Activated CD4-positive, CD25-positive, alpha-beta regulatory T cell treated with anti-CD3 and anti-CD28 coated beads, Interleukin-2, amount 50 U/mL, for 24 hours (primary cell): ENCODE data around the gene IKBIP.
"Not testable (repeated sequence)": the region's sequence is repeated elsewhere in the genome, so short reads cannot be mapped to it uniquely, and the experiment has no call there.

Experiments used
- ATAC-seq, 2 donors: fragments of 150-1000 bp; cut with Tn5 transposase; one replicate each; pipeline ENCODE4 v1.10.0; 2021; ENCODE audit warnings: mild to moderate bottlenecking in 1 of 2, moderate library complexity in 1 of 2

The IKBIP gene

DNA sequence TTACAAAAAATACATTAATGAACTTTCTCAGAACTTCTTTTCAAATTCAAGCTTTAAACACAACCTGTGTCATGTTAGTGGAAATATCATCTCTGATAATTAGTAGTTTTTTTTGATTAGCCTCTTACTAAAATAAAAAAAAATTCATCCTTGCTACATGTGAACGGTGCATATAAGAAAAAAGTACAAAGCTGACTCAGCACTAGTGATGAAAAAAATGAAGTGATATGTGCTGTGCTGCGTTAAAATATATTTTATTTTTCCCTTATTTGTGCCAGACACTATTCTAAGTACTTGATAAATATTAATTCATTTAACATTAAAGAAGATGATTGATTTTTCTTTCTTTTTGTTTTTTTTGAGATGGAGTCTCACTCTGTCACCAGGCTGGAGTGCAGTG, 7.5 kb downstream of the IKBIP start:
- peak; percentile 45 to 50 for ATAC-seq

DNA sequence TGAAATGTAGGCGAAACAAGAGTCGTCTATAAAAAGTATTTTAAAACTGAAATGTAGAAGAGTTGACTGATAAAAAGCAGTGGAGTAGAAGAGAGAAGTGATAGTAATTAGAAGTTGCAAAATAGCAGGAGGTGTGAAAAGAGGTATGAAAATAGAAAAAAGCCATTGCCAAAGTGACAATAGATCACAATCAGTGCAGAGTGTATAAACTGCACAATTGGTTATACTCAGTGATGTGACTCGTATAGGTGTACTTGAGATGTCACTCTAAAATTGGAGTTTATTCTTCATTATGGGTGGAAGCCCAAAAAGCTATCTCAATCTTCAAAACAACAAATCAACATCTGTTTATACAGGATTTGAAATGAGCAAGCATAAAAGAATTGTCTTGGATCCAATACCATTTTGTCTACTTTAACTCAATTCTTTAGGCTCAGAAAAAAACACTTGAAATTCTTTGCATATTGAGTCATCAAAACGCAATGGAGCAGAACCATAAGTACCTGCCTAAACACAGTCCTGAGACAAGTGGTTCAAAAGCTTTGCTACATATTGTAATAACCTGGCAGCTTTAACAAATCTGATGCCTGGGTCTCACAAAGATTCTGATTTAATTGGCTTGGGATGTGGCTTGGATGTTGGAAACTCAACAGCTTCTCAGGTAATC, 8.8 kb downstream of the IKBIP start:
- ATAC-seq = peak in 1 of 2 donors; percentile 56

DNA sequence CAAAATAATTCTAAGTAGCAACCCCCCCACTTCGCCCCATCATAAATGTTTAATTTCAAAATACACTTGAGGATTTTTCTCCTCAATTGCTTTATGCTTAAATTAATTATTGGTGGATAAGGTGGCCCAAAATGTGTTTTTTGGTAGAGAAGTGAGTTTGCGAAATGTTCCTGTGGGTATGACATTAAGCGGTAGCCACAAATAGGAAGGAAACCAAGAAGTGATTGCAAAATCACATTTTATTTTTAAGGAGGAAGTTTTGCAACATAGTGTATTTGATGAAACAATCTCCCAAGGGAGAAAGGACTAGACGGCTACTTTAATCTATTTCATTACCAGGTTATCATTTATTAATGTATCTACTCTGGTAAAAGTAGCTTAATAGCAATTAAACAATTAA, 25.6 kb downstream of the IKBIP start:
- no peak for ATAC-seq

DNA sequence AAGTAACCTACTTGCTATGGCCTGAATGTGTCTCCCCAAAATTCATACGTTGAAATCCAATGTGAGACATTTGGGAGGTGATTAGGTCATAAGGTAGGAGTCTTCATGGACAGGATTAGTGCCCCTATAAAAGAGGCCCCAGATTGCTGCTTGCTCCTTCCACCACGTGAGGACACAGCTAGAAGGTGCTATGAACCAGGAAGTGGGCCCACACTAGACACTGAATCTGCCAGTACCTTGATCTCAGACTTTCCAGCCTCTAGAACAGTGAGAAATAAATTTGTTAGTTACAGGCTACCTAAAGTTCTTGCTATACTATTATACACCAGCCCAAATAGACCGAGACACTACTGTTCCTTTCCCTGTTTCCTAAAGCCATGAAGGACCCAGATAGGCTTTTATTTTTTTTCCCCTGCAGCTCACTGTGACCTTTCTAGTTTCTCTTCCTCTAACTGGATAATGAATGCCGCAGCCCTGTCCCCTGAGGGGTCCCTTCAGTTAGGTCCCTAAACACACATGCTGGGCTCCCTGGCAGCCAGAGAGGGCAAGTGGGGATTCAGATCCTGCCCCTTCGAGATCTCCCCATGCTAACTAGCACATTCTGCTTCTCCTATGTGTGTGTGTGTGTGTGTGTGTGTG, 31.8 kb downstream of the IKBIP start:
- peak; percentile 17 to 38 for ATAC-seq

DNA sequence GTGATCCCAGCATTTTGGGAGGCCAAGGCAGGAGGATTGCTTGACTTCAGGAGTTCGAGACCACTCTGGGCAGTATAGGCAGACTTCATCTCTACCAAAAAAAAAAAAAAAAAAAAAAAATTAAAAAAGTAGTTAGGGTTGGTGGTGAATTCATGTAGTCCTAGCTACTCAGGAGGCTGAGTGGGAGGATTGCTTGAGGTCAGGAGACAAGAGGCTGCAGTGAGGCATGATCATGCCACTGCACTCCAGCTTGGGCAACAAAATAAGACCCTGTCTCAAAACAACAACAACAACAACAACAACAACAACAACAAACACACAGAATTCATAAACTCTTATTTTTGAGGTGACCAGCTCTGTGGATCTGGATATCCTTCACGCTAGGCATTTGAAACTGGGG, 34.0 kb downstream of the IKBIP start:
- ATAC-seq = no peak

DNA sequence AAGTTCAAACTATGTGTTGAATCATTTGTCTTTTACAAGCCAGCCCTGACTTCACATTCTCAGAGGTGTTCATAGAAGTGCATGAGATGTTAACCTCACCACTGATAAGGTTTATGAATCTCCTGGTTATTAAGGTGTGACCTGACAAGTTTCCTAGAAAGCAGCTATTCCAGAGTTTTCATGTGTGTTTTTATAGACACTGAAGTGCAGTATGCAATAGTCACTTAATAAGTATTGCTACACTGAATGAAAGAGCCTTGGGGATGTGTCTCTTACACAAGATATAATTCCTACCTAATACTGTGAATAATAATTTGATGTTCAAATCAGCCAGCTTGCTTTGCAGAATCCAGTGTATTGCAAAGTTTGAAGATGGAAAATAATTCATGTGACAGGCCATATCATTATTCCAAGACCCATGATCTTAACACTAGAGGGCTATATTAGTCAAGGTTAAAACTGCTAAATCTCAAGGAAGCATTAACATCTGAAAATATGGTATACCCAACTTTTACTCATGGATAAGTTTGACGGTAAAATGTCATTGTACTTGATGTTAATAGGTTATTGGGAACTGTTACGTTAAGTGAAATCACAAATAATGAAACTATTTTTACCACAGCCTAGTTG, 38.1 kb downstream of the IKBIP start:
- no peak for ATAC-seq

DNA sequence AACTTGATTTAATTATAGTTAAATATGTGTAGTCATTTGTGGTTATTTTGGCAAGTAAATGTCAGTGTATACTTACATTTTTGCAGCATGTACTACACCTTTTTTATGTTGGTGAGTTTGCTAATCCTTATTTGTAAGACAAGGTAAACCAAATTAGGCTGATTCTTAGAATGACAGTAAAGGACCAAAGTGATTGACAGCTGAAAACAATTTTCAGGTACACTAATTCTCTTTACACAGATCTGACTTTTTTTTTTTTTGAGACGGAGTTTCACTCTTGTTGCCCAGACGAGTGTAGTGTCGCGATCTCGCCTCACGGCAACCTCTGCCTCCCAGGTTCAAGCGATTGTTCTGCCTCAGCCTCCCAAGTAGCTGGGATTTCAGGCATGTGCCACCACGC, 42.7 kb downstream of the IKBIP start:
- ATAC-seq = no peak

DNA sequence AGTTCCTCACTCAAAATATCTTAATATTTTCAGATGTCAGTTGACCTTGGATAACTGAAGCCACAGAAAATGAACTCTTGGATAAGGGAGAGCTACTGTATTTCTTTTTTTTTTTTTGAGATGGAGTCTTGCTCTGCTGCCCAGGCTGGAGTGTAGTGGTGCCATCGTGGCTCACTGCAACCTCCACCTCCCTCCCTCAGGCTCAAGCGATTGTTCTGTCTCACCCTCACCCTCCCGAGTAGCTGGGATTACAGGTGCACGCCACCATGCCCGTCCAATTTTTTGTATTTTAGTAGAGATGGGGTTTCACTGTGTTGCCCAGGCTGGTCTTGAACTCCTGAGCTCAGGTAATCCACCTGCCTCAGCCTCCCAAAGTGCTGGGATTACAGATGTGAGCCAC, 47.3 kb downstream of the IKBIP start:
- not testable (repeated sequence) for ATAC-seq

DNA sequence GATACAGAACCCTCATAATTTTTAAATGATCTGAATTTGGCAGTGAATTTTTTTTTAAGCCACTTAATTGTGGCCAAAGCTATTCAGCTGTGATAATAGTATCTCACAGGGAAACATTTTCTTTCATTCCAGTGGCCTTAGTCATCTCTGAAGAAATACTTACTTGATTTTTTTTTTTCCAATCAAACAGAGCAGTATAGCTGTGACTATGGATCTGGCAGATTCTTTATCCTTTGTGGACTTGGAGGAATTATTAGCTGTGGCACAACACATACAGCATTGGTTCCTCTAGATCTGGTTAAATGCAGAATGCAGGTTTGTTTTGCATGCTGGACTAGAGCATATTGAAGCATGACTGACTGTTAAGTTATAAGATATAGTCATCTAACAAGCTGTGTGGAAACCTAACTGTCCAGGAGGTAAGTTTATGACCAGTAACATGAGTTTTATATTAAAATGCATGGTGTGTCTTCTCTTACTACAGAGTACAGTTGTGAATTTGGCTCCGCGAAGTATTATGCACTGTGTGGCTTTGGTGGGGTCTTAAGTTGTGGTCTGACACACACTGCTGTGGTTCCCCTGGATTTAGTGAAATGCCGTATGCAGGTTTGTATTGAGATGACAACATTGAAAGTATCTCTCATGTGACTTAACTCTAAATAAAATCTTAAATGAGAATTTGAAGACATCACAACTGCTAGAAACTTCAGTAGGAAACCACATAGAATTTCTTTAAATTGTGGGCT, 49.2 kb downstream of the IKBIP start:
- ATAC-seq = no peak

DNA sequence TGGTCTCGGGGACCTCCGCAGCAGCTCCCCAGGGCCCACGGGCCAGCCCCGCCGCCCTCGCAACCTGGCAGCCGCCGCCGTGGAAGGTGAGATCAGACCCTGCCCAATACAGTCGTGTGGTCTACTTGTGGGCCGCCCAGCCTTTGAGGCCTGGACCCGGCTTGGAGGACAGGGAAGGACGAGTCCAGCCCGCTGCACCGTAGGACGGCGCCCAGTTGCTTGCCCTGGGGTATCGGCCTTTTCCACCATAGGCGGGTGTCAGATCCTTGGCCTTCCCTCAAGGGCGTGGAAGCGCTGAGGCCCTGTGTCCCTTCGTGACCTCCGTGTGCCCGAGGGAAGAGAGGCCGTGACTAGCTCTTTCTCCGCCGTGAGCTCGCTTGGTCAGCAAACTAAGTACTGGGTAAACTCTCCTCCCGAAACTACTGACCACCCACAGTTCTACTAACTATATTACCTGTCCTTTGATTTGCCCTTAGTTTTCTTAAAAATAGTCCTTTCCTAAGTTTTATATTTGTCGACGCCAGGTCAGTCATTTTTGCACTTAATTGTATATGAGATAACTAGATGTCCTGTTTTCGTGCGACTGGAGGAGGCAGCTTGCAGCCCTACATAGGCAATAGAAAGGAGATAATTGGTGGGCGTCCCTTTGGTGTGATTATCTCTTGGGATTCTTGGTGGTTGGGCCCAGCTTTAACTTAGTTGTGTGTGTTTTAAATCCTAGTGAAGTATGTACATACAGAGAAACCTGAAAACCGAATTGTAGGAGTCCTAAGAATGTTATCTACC, 50.3 kb downstream of the IKBIP start:
- peak in 1 of 2 donors; percentile 3 for ATAC-seq

DNA sequence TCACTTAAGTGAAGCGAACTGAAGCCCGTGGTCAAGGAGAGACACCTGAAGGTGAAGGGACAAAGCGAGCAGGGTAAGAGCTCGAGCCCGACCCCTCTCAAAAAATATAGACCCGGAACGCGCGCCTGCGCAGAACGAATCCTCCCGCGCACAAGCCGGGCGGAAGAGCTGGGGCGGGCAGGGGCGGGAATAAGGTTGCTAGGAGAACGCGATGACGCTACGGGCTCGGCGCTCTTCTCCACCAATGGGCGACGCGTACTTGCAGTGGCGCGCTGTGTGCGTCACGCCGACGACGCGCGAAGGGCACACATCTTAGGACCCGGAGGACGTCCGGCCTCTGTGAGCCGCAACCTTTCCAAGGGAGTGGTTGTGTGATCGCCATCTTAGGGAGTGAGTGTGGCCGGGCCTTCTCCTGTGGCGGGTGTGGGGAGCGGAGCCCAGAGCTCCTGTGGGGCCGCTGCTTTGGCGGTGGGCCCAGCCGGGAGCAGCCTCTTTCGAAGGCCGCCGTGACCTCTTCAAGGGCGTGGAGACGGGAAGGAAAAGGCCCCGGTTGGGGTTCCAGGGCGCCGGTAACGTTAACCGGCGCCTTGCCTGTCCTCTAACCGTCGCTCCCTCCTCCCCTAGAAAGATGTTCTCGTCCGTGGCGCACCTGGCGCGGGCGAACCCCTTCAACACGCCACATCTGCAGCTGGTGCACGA, 51.1 kb downstream of the IKBIP start, which contains the start of gene SLC25A3:
Gene SLC25A3, plus strand, starts transcription at position 336 of the 699 bp plus-strand sequence. Its CDS starts 293 bp downstream, at position 629.
- ATAC-seq = peak; percentile 98 to 99

DNA sequence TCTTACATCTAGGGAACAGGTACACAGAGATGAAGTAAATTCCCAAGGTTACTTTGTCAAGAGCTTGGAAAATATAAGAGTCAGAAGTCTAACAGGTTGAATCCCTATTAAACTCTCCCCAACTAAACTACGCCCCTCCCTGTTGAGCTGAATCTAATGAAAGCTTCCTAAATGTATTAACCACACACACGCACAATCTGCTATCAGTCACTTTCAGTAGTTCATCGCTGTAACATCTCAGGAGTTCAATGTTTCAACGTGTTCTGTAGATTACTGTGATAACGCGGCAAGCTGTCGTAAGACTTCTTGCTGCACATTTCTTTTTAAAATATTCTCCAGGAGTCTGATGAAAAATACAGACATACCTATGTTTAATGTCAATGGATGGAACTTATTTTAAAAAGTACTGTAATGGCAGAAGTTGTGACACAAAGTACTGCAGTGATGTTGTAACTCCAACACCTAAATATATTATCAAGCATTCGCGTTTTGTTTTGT, 51.7 kb downstream of the IKBIP start:
- ATAC-seq = peak; percentile 9 to 11

DNA sequence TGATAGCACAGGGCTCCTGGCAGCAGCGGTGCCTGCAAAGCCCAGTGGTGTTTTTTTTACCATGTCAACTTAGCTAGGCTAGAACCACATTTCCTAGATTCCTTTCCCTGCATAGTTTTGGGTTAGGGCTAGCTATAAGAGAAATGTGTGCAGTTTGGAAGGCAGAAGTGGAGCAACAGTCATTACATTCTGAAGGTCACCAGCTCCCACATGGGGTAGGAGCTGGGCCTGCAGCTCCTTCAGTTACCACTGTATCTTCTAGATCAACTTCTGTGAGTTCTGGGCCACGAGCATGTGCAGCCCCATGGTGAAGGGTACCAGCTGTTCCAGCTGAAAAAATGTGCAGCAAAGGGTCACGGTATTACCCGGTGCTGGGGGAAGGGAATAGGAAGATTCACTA, 53.4 kb downstream of the IKBIP start:
- ATAC-seq = no peak

DNA sequence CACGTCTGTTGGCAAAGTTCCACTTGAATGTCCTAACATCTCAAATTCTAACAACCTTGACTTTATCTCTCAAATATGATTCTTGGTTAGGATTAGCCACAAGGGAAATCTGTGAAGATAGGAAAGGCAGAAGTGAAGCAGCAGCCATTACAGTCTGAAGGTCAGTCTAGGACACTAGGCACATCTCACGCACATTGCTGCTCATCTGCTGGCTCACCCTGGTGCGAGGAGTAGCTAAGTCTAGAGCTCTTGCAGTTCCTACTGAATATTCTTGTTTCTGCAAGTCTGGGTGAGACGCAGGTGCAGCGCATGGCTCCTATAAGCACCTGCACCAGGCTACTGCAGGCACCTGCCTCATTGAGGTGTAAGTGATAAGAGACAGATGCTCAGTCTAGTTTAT, 57.5 kb downstream of the IKBIP start:
- no peak for ATAC-seq

DNA sequence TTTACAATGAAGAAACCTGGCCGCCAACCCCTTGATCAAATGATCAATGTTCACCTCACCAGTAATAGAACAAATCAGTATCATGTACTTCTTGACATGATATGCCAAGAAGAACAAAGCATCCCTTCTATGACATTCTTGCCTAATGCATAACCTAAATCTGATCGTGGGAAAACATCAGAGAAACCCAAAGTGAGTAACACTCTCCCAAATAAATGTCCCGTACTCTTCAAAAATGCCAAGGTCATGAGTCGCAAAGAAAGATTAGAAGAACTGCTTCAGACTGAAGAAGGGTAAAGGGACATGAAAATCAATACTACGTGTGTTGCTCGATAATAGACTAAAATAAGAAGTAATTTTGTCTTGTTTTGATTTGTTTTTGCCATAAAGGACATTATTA, 62.5 kb downstream of the IKBIP start:
- no peak for ATAC-seq

DNA sequence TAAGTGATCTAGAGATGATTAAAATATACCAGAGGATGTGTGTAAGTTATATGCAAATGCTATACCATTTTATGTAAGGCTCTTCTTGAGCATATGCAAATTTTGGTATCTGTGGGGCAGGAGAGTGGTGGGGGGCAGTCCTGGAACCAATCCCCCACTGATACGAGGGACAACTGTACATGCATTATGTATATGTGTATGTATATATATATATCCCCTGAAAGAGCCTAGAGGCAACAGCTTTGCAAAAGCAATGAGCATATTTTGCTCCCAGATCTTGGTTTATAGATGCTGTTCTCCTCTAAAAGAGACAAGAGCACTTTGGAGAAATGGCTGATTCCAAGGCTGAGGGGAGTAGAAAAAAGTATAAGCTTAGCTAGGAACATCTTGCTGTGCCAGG, 63.5 kb downstream of the IKBIP start:
- no peak for ATAC-seq

DNA sequence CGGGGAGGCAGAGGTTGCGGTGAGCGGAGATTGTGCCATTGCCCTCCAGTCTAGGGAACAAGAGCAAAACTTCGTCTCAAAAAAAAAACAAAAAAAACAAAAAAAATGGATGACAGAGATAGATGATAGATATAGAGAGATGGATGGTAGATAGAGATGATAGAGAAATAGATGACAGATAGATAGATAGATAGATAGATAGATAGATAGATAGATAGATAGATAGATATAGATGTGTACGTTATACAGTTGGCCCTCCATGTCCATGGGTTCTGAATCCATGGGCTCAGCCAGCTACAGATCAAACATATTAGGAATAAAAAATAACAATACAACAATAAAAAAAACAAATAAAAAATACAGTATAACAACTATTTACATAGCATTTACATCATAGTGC, 63.9 kb downstream of the IKBIP start:
- ATAC-seq = no peak

DNA sequence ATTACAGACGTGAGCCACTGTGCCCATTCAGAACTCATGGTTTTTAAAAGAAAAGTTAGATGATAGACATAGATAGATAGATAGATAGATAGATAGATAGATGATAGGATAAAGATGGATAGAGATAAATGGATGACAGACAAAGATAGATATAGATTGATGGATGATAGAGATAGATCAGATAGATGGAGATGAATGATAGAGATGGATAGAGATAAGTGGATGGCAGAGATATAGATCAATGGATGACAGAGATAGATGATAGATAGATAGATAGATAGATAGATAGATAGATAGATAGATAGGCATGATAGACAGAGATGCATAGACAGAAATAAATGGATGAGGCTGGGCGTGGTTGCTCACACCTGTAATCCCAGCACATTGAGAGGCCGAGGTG, 64.8 kb downstream of the IKBIP start:
- ATAC-seq = no peak

DNA sequence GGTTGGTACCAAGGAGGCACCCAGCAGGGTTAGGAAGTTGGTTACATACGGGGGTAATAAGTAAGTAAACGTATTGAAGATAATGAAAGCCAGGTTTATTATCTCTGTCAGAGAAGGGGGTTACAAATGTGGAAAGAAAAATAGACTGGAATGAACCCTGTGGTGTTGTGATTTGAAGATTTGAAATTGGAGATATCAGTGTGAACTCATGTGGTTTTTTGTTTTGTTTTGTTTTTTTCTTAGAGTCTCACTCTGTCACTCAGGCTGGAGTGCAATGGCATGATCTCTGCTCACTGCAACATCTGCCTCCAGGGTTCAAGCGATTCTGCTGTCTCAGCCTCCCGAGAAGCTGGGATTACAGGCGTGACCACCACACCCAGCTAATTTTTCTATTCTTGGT, 65.2 kb downstream of the IKBIP start:
- no peak for ATAC-seq

DNA sequence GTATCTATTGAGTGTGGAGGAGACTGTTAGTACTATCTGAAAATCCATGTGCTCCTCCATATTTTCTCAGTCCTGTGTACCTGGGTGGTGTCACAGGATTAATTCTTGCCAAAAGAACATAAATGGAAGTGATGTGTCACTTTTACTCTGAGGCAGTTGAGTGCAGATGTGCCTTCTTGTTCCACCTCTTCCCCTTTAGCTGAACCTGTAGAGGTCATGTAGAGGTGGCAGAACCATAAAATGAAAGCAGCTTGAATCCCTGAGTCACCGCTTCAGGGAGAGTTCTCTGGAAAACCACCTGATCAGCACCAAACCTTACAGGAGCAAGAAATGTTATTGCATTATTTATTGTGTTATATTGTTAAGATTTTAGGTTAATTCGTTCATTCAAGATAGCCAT, 65.8 kb downstream of the IKBIP start:
- ATAC-seq = no peak

DNA sequence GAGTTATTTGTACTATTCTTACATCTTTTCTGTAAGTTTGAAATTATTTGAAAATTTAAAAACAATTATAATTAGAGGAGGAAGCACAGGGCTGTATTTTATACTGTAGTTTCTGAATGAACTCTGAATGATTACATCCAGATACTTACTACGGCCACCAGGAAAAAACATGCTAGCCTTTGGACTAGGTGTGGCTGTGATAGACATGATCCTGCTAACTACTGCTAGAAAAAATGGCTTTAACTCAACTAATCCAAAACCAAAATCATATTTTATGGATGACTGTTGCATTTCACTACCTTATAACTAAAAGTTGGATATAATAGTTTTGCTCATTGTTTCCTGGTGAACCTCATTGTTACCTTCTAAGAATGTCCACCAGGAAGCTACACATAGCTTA, 66.2 kb downstream of the IKBIP start:
- ATAC-seq = no peak

DNA sequence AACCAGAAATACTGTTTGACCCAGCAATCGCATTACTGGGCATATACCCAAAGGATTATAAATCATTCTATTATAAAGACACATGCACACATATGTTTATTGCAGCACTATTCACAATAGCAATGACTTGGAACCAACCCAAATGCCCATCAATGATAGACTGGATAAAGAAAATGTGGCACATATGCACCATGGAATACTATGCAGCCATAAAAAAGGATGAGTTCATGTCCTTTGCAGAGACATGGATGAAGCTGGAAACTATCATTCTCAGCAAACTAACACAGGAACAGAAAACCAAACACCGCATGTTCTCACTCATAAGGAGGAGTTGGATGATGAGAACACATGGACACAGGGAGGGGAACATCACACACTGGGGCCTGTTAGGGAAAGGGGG, 67.8 kb downstream of the IKBIP start:
- not testable (repeated sequence) for ATAC-seq
